K562 (cell line): Measurements from ENCODE around the gene ZNF407. TPM values are rescaled to one million over a fixed set of nuclear protein-coding genes. Genes with fewer than 3 reads are reported as not detected.
A peak's percentile ranks its signal among the peaks of the same experiment; 100 is the strongest.

ENCODE experiments used
- ARID2 ChIP-seq: fragments of 450-650 bp; IDR thresholded peaks from 2 replicates; pipeline ENCODE4 v1.6.1; 2017; ENCODE audit warnings: antibody characterized with exemption, mild to moderate bottlenecking
- CBFA2T3 ChIP-seq: fragments of 450-650 bp; IDR thresholded peaks from 2 replicates; pipeline ENCODE4 v1.6.1; 2017
- FOXJ3 ChIP-seq: sonication (generic); formaldehyde crosslinking; IDR thresholded peaks from 2 replicates; pipeline ENCODE4 v1.4.0; 2020; ENCODE audit warnings: mild to moderate bottlenecking, missing genetic modification reagents
- GATAD2A ChIP-seq: fragments of 450-650 bp; IDR thresholded peaks from 2 replicates; pipeline ENCODE4 v1.6.1; 2017
- ILK ChIP-seq: fragments of 450-650 bp; IDR thresholded peaks from 2 replicates; pipeline ENCODE4 v1.6.1; 2016; ENCODE audit warnings: missing genetic modification characterization, low read depth, mild to moderate bottlenecking, missing compliant biosample characterization, moderate library complexity, borderline replicate concordance
- MEIS2 ChIP-seq: fragments of 450-650 bp; IDR thresholded peaks from 2 replicates; pipeline ENCODE4 v1.6.1; 2014; ENCODE audit warnings: mild to moderate bottlenecking; ENCODE audit not compliant: partially characterized antibody
- NCOA1 ChIP-seq: fragments of 450-650 bp; IDR thresholded peaks from 2 replicates; pipeline ENCODE4 v1.6.1; 2016; ENCODE audit warnings: low read depth
- NCOA2 ChIP-seq, 2 experiments: fragments of 450-650 bp; IDR thresholded peaks; 2 replicates each; pipeline ENCODE4 v1.6.1; 2018; ENCODE audit warnings: mild to moderate bottlenecking in 2 of 2, moderate library complexity in 1 of 2; ENCODE audit not compliant: partially characterized antibody in 2 of 2
- NFE2L1 ChIP-seq: fragments of 450-650 bp; IDR thresholded peaks from 2 replicates; pipeline ENCODE4 v1.6.1; 2016; ENCODE audit warnings: missing genetic modification characterization, low read depth, mild to moderate bottlenecking, missing compliant biosample characterization, moderate library complexity, borderline replicate concordance
- NR1H2 ChIP-seq: sonication (generic); formaldehyde crosslinking; IDR thresholded peaks from 2 replicates; pipeline ENCODE4 v1.4.0; 2020; ENCODE audit warnings: mild to moderate bottlenecking, missing genetic modification reagents
- POU5F1 ChIP-seq: fragments of 150-350 bp; IDR thresholded peaks from 2 replicates; pipeline ENCODE4 v1.6.1; 2014; ENCODE audit warnings: borderline replicate concordance, low read length, low read depth, mild to moderate bottlenecking; ENCODE audit not compliant: partially characterized antibody
- RBM22 ChIP-seq: fragments of 200-400 bp; formaldehyde crosslinking; IDR thresholded peaks from 2 replicates; pipeline ENCODE4 v1.6.1; 2018; ENCODE audit warnings: low read length, low read depth; ENCODE audit not compliant: poor library complexity, severe bottlenecking
- TAL1 ChIP-seq: fragments of 450-650 bp; IDR thresholded peaks from 2 replicates; pipeline ENCODE4 v1.6.1; 2016; ENCODE audit warnings: mild to moderate bottlenecking
- ZNF79 ChIP-seq: fragments of 250-450 bp; sonication (Bioruptor Pico); IDR thresholded peaks from 2 replicates; pipeline ENCODE4 v1.4.0; 2020; ENCODE audit warnings: low read depth, mild to moderate bottlenecking, moderate library complexity
- polyA plus RNA-seq, 8 experiments: library from polyadenylated mRNA; depleted of rRNA in 4 of 8; stranded (reverse) in 5 of 8; unstranded in 3 of 8; fragments of >200 nt; fragmentation: Nextera tagmentation in 2 of 8; fragmentation: Illumina TruSeq in 1 of 8; extraction: Ambion mirVana in 2 of 8; extraction: Trizol in 1 of 8; gene quantifications; 2 replicates each; pipeline versions ENCODE4 v1.2.1 to v1.2.3, GENCODE V29; 2011 to 2014; ENCODE audit warnings: inconsistent platforms in 1 of 8, missing spikeins in 1 of 8
- total RNA-seq, 7 experiments: library from RNA; depleted of rRNA in 6 of 7; stranded (reverse); fragments of >200 nt in 6 of 7; fragmentation: Illumina TruSeq in 2 of 7; extraction: Trizol in 2 of 7; gene quantifications; 2 replicates each; pipeline versions ENCODE4 v1.2.1 to v1.2.3, GENCODE V29; 2011 to 2021; ENCODE audit warnings: low replicate concordance in 1 of 7
- TF ChIP-seq, protein P1 (sequence below): IDR thresholded peaks from 3 replicates; pipeline ENCODE4 v1.6.1; 2011; ENCODE audit warnings: borderline replicate concordance, mild to moderate bottlenecking; ENCODE audit not compliant: insufficient read length, insufficient read depth
- TF ChIP-seq, protein P2 (sequence below): sonication (generic); formaldehyde crosslinking; IDR thresholded peaks from 2 replicates; pipeline ENCODE4 v1.9.0; 2022; ENCODE audit warnings: mild to moderate bottlenecking, missing genetic modification reagents

Gene ZNF407
- total and polyA plus RNA-seq, 9 of the 15 experiments (the other 6 are each of a cell fraction or from before 2014, with no cell fraction given): 0.21 to 5.4 (median 2.3) TPM

DNA sequence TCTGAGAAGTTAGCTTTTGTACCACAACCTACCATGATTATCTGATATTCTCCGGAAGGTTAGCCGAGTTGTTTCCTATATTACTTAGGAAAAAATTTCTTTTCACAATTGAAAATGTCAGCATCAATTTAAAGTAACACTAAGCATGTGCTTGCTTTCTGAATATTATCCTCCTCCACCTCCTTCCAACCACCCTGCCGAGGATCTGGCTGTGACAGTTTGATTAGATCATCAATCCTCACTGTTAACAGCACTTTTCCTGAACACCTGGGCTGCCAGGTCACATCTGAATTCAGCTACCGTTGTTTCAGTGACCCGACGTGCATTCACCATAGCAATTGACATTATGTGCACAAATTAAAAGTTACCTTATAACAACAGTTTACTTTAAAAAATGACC is 207.0 kb downstream of the ZNF407 start (continued):
- TF ChIP-seq, protein P1, sequence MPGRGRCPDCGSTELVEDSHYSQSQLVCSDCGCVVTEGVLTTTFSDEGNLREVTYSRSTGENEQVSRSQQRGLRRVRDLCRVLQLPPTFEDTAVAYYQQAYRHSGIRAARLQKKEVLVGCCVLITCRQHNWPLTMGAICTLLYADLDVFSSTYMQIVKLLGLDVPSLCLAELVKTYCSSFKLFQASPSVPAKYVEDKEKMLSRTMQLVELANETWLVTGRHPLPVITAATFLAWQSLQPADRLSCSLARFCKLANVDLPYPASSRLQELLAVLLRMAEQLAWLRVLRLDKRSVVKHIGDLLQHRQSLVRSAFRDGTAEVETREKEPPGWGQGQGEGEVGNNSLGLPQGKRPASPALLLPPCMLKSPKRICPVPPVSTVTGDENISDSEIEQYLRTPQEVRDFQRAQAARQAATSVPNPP: no peak
- TF ChIP-seq FOXJ3 (CRISPR knock-in tag): no peak
- TF ChIP-seq CBFA2T3: peak; percentile 53
- no peak for TF ChIP-seq NCOA1
- peak; percentile 26 for TF ChIP-seq MEIS2
- no peak for TF ChIP-seq GATAD2A
- no peak for TF ChIP-seq POU5F1
- peak; percentile 11; the same call in 1 of the 2 replicates for TF ChIP-seq TAL1
- no peak for TF ChIP-seq ZNF79 (CRISPR knock-in tag)
- no peak for TF ChIP-seq ARID2
- TF ChIP-seq NFE2L1: no peak
- TF ChIP-seq NCOA2 (IDR thresholded peaks at IDR 0.05; ENCODE audit: partially characterized antibody in 2 of 2): no peak
- TF ChIP-seq, protein P2, sequence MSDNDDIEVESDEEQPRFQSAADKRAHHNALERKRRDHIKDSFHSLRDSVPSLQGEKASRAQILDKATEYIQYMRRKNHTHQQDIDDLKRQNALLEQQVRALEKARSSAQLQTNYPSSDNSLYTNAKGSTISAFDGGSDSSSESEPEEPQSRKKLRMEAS (CRISPR knock-in tag): no peak
- TF ChIP-seq NR1H2 (CRISPR knock-in tag): no peak
- no peak for TF ChIP-seq ILK (tag)
- no peak for TF ChIP-seq RBM22
